RWPE1 (cell line): ENCODE results near the gene POU2F1.

Experiments used
- CTCF ChIA-PET: fragments of 350-600 bp; sonication (Branson Sonifier 250); formaldehyde crosslinking; extraction: SDS; loops from one replicate; lab custom pipeline; 2021; lab: Yijun Ruan, JAX
- POLR2A ChIA-PET: fragments of 400-600 bp; formaldehyde crosslinking; extraction: SDS; loops from one replicate; lab custom pipeline; 2020; ENCODE audit warnings: antibody characterized with exemption; ENCODE audit not compliant: low non-redundant PET; lab: Yijun Ruan, JAX
- DNase-seq: peaks from one replicate; pipeline ENCODE4 v3.0.0; 2012; ENCODE audit warnings: low spot score
- H3K27ac ChIP-seq: fragments of 450-650 bp; 2 replicates; pipeline ENCODE4 v1.5.1; 2017
- CTCF ChIP-seq: fragments of 450-650 bp; conservative IDR thresholded peaks from 2 replicates; pipeline ENCODE4 v1.5.1; 2017; ENCODE audit warnings: low read depth, mild to moderate bottlenecking

POU2F1 gene

GRCh38 chr1:167400359-167400953 lies 179.8 kb downstream of the POU2F1 start:
- TF ChIP-seq CTCF: no peak
- CTCF ChIA-PET: interaction anchor here (0.6 kb wide), 3 partner anchors 13 to 340 kb away, joined by 3 read pairs; no protein-coding TSS in a partner anchor
- no peak overlapping the region for H3K27ac ChIP-seq
- POLR2A ChIA-PET: no interaction called here
- DNase-seq: no peak

GRCh38 chr1:167401260-167401873 lies 180.7 kb downstream of the POU2F1 start:
- peak; percentile 70 for TF ChIP-seq CTCF
- H3K27ac ChIP-seq: no peak overlapping the region
- POLR2A ChIA-PET: no interaction called here
- CTCF ChIA-PET: interaction anchor here (0.6 to 1.1 kb wide), 8 partner anchors 12 to 636 kb away, joined by 3 to 4 read pairs (median 3); no protein-coding TSS in a partner anchor
- peak; percentile 38 for DNase-seq

GRCh38 chr1:167404161-167404888 lies 183.6 kb downstream of the POU2F1 start:
- TF ChIP-seq CTCF: no peak
- CTCF ChIA-PET: no interaction called here
- POLR2A ChIA-PET: no interaction called here
- H3K27ac ChIP-seq: no peak overlapping the region
- DNase-seq: no peak

- no peak for TF ChIP-seq CTCF
- DNase-seq: no peak
- no peak overlapping the region for H3K27ac ChIP-seq
- POLR2A ChIA-PET: no interaction called here
- CTCF ChIA-PET: interaction anchor here (0.7 kb wide), 1 partner anchor 137 kb away, joined by 4 read pairs; no protein-coding TSS in a partner anchor
Measured at GRCh38 chr1:167404908-167405307, 184.2 kb downstream of the POU2F1 start.

GRCh38 chr1:167408355-167408754 lies 187.7 kb downstream of the POU2F1 start:
- TF ChIP-seq CTCF: no peak
- POLR2A ChIA-PET: no interaction called here
- no peak overlapping the region for H3K27ac ChIP-seq
- CTCF ChIA-PET: no interaction called here
- DNase-seq: no peak

GRCh38 chr1:167409183-167409582 lies 188.5 kb downstream of the POU2F1 start:
- ChIA-PET CTCF (interaction anchor here (1.3 kb wide), 1 partner anchor 30 kb away, joined by 3 read pairs; no protein-coding TSS in a partner anchor), POLR2A (no interaction called here)
- no peak overlapping the region for H3K27ac ChIP-seq
- DNase-seq: peak; percentile 5
- TF ChIP-seq CTCF: no peak
